GM23248 (cell line): ENCODE measurements around the gene COX6B2.

Experiments used
- EZH2 ChIP-seq: fragments of 200-600 bp; sonication (generic); IDR thresholded peaks from 2 replicates; pipeline ENCODE4 v1.6.1; 2018; ENCODE audit warnings: antibody characterized with exemption, mild to moderate bottlenecking; ENCODE audit not compliant: insufficient read depth, poor library complexity, severe bottlenecking
- EZH2phosphoT487 ChIP-seq: fragments of 200-600 bp; sonication (generic); IDR thresholded peaks from 2 replicates; pipeline ENCODE4 v1.6.1; 2018; ENCODE audit warnings: antibody characterized with exemption, moderate library complexity, mild to moderate bottlenecking, low read depth; ENCODE audit not compliant: insufficient read depth

DNA sequence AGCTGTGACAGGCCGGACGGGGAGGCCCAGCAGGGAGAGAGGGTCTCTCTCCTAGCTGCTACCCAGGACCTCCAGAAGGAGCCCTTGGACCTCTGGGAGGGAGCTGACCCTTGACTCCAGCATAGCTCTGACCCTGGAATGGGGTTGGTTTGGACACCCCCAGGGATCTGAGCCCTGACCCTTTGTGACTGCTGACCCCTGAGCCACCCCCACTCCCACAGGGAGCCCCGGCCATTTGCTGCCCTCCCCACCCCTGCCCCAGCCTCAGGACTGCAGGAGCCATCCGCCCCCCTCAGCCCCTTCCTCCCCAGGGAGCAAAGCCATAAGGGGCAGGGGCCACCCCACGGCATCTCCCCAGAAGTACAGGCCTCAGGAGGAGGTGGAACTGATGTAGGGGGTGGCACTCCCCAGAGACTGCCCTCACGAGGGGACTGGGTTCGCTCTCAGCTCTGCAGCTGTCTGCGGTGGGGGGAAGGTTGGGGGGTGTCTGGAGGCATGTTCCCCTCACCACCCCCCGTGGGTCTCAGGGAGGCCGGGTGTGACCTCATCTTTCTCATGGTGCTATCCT is 7.0 kb downstream of the COX6B2 start:
- no peak for TF ChIP-seq EZH2
- TF ChIP-seq EZH2phosphoT487: no peak
